ENCODE measurements around the gene ZNF697. TPM values are rescaled to one million over a fixed set of nuclear protein-coding genes. Genes with fewer than 3 reads are reported as not detected.

ZNF697 gene
- total and polyA plus RNA-seq, 10 of the 15 experiments (the other 5 are each of a cell fraction or from before 2014, with no cell fraction given) = 0.48 to 5.9 (median 3.0) TPM

DNA sequence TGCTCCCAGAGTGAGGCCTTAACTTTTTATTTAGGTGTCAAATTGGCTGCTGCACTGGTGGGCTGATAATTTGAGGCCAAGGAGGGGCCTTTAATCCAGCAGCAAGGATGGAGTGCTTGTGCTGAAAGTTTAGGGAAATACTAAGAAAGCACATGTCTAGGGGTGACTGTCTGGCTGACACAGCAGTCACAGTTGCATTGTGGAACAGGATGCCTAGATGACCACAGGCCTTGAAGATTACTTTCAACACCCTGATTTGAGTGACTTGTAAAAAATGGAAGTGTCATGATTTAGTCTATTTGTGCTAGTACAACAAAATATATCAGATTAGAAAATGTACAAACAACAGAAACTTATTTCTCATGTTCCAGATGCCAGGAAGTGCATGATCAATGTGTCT is 57.7 kb downstream of the ZNF697 start:
- Histone ChIP-seq H3K9me3 (replicated peaks; ENCODE audit: control insufficient read depth, insufficient read depth, low read length) (no peaks in the 10 kb centered on the region), H3K27me3 (replicated peaks in 1 of 2; ENCODE audit: control insufficient read depth in 2 of 2, insufficient read depth in 2 of 2, low read length in 1 of 2) (no peaks in the 10 kb centered on the region; a peak in 2 of 4 replicates), H3K4me2 (ENCODE audit: control insufficient read depth, insufficient read depth) (no peak overlapping the region), H4K20me1 (ENCODE audit: control insufficient read depth, insufficient read depth) (no peaks in the 10 kb centered on the region), H3K27ac (ENCODE audit: control insufficient read depth, insufficient read depth) (no peak overlapping the region), H3K4me3 (no peak overlapping the region), H3K4me1 (ENCODE audit: control insufficient read depth, insufficient read depth, low read length) (no peaks in the 10 kb centered on the region), H3K36me3 (ENCODE audit: control insufficient read depth in 2 of 2, insufficient read depth in 2 of 2, low read length in 1 of 2) (no peaks in the 10 kb centered on the region), H3K9ac (ENCODE audit: control insufficient read depth, insufficient read depth, low read length) (no peak overlapping the region), H2AFZ (ENCODE audit: control insufficient read depth, low read depth, low read length) (no peak overlapping the region), H3K79me2 (ENCODE audit: control insufficient read depth, insufficient read depth, low read length) (no peaks in the 10 kb centered on the region)
- ChIA-PET RAD21 (ENCODE audit: unreplicated experiment) (no interaction called here), POLR2A (no interaction called here), CTCF (no interaction called here), SMC1A (ENCODE audit: uncharacterized antibody, unreplicated experiment) (no interaction called here)
- BruUV-seq (replicated peaks) = no TSS peak
- intact Hi-C loops (cut with micrococcal nuclease; ENCODE audit: unreplicated experiment) = no loop called here
- DNase-seq (ENCODE audit: low read depth, low spot score) (no peak), ATAC-seq (no peak), FAIRE-seq (no peak)
- in situ Hi-C loops (cut with MboI) = no loop called here
- no peak for TF ChIP-seq TCF12 (IDR thresholded peaks at IDR 0.05; ENCODE audit: low read depth, low read length)
- TF ChIP-seq CBX3 (IDR thresholded peaks at IDR 0.05; ENCODE audit: borderline replicate concordance, low read depth) = no peak
- no peak for TF ChIP-seq PAX8 (IDR thresholded peaks at IDR 0.05)
- no peak for TF ChIP-seq EP300 (IDR thresholded peaks at IDR 0.05; ENCODE audit: borderline replicate concordance in 1 of 2, control insufficient read depth in 1 of 2, low read depth in 2 of 2, low read length in 2 of 2)
- TF ChIP-seq CEBPB (IDR thresholded peaks at IDR 0.05; ENCODE audit: borderline replicate concordance in 1 of 2, low read depth in 2 of 2, low read length in 2 of 2) = no peak
- TF ChIP-seq HDAC2 (IDR thresholded peaks at IDR 0.05) = no peak
- TF ChIP-seq, protein P1, sequence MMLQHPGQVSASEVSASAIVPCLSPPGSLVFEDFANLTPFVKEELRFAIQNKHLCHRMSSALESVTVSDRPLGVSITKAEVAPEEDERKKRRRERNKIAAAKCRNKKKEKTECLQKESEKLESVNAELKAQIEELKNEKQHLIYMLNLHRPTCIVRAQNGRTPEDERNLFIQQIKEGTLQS (IDR thresholded peaks at IDR 0.05; ENCODE audit: borderline replicate concordance, extremely low read depth, low read depth, low read length) = no peak
- TF ChIP-seq BRCA1 (IDR thresholded peaks at IDR 0.05; ENCODE audit: low read depth, low read length) = no peak
- no peak for TF ChIP-seq SKIL (IDR thresholded peaks at IDR 0.05; ENCODE audit: low read depth, poor library complexity, severe bottlenecking)
- no peak for TF ChIP-seq HCFC1 (IDR thresholded peaks at IDR 0.05; ENCODE audit: low read length)
- TF ChIP-seq STAT1 (conservative IDR thresholded peaks at IDR 0.05) = no peak
- no peak for TF ChIP-seq LARP7 (IDR thresholded peaks at IDR 0.05)
- no peak for TF ChIP-seq FOS (IDR thresholded peaks at IDR 0.05; ENCODE audit: borderline replicate concordance, extremely low read depth, insufficient read length)
- TF ChIP-seq POLR2AphosphoS5 (IDR thresholded peaks at IDR 0.05; ENCODE audit: low read length) = no peak
- TF ChIP-seq SRF (IDR thresholded peaks at IDR 0.05; ENCODE audit: low read depth in 2 of 2, low read length in 2 of 2) = no peak
- no peak for TF ChIP-seq CHD2 (IDR thresholded peaks at IDR 0.05; ENCODE audit: borderline replicate concordance, low read depth, low read length)
- TF ChIP-seq SREBF1 (IDR thresholded peaks at IDR 0.05; ENCODE audit: low read length) = no peak
- TF ChIP-seq MYB (IDR thresholded peaks at IDR 0.05; ENCODE audit: borderline replicate concordance, low read depth, low read length) = no peak

All from GM12878 (cell line).